ENCODE results near the gene SAMD13. TPM values are rescaled to one million over a fixed set of nuclear protein-coding genes. Genes with fewer than 3 reads are reported as not detected.

The SAMD13 gene
- total and polyA plus RNA-seq, 2 of the 8 experiments (the other 6 are each of a cell fraction or from before 2014, with no cell fraction given) = 0.86 to 2.3 TPM

- CTCF ChIA-PET (ENCODE audit: partially characterized antibody) = no interaction called here
- H3K14ac ChIP-seq (ENCODE audit: insufficient read length) = no peak overlapping the region
These were observed 6.8 kb upstream of the SAMD13 start for GRCh38 chr1:84294751-84295150.

More at GRCh38 chr1:84294751-84295150, 6.8 kb upstream of the SAMD13 start:
- H3K36me3 ChIP-seq (ENCODE audit: control insufficient read depth in 2 of 4, insufficient read depth in 4 of 4, low read length in 3 of 4) = no peaks in the 10 kb centered on the region
- H3K27ac ChIP-seq (ENCODE audit: low read depth, low read length) = no peak overlapping the region
- 86% methylated on average over 3 of the region's 3 CpGs; no CpG with 5 or more reads in 1 of the 2 experiments for WGBS, 2 experiments (ENCODE audit: extremely low coverage in 1 of 2, insufficient coverage in 1 of 2, insufficient read length in 1 of 2, insufficient replicate concordance in 2 of 2, low coverage in 1 of 2, low lambda C conversion rate in 2 of 2, missing lambda C conversion rate in 1 of 2)
- no peaks in the 10 kb centered on the region for H4K20me1 ChIP-seq (replicated peaks in 1 of 2; ENCODE audit: control insufficient read depth in 1 of 2, insufficient read depth in 2 of 2, low read length in 2 of 2)
- DNase-seq (ENCODE audit: low read depth in 1 of 2, low spot score in 2 of 2) (no peak), FAIRE-seq (no peak)
- no peak overlapping the region for H4K91ac ChIP-seq (replicated peaks; ENCODE audit: insufficient read length, low read length)
- H2BK12ac ChIP-seq (ENCODE audit: low read depth, low read length) = no peak overlapping the region
- no peak overlapping the region for H3K9ac ChIP-seq (replicated peaks in 1 of 4; ENCODE audit: extremely low read depth in 1 of 4, low read depth in 3 of 4, low read length in 3 of 4)
- H3K23ac ChIP-seq (ENCODE audit: insufficient read length) = no peak overlapping the region
- no peak overlapping the region for H2BK15ac ChIP-seq (ENCODE audit: low read length)
- POLR2A ChIA-PET (ENCODE audit: partially characterized antibody) = no interaction called here
- no peak overlapping the region for H4K8ac ChIP-seq (ENCODE audit: extremely low read depth, insufficient read depth, low read length)
- no peaks in the 10 kb centered on the region for H3K79me2 ChIP-seq (ENCODE audit: control insufficient read depth in 1 of 2, insufficient read depth in 2 of 2, low read length in 2 of 2)
- H3K4me2 ChIP-seq (ENCODE audit: insufficient read depth in 1 of 2, low read depth in 2 of 2, low read length in 2 of 2) = no peak overlapping the region
- peaks cover 6% of the 10 kb centered on the region; the same call in 1 of the 2 replicates for H3K23me2 ChIP-seq (ENCODE audit: low read depth, low read length)
- no peak overlapping the region for H4K5ac ChIP-seq (ENCODE audit: insufficient read length, low read depth, low read length)
- peaks cover 0 to 9% (median 5%) of the 10 kb centered on the region in 4 experiments; a peak in 4 of 7 replicates for H3K4me1 ChIP-seq (replicated peaks in 1 of 4; ENCODE audit: control insufficient read depth in 3 of 4, insufficient read depth in 4 of 4, low read length in 3 of 4)
- H2BK5ac ChIP-seq (ENCODE audit: low read depth, low read length) = no peak overlapping the region
- no peak overlapping the region for H2AK5ac ChIP-seq (ENCODE audit: low read depth, low read length)
- TF ChIP-seq CTCF (IDR thresholded peaks at IDR 0.05; ENCODE audit: control extremely low read depth in 1 of 3, insufficient read depth in 1 of 3, low read depth in 1 of 3, low read length in 3 of 3) (no peak), RAD21 (IDR thresholded peaks at IDR 0.05 in 1 of 2, conservative IDR thresholded peaks at IDR 0.05 in 1 of 2; ENCODE audit: low read depth in 2 of 2, low read length in 2 of 2) (no peak)
- no peak overlapping the region for H3K56ac ChIP-seq (replicated peaks; ENCODE audit: insufficient read length, low read depth, low read length)
- no peak overlapping the region for H2BK120ac ChIP-seq (replicated peaks; ENCODE audit: low read depth, low read length)
- no peak overlapping the region for H3K4ac ChIP-seq (replicated peaks; ENCODE audit: insufficient read length, low read depth, low read length)
- no peaks in the 10 kb centered on the region for H3K79me1 ChIP-seq (ENCODE audit: low read depth, low read length)
- H3K27me3 ChIP-seq (replicated peaks in 1 of 4; ENCODE audit: control insufficient read depth in 3 of 4, extremely low read depth in 1 of 4, insufficient read depth in 3 of 4, low read length in 3 of 4) = no peaks in the 10 kb centered on the region
- H3K9me3 ChIP-seq (ENCODE audit: insufficient read depth in 2 of 2, low read depth in 1 of 2, low read length in 1 of 2) = no peaks in the 10 kb centered on the region
- no peak overlapping the region for H2AFZ ChIP-seq (ENCODE audit: low read length)
- no peak overlapping the region for H2BK20ac ChIP-seq (ENCODE audit: low read length)
- no peak overlapping the region for H3K4me3 ChIP-seq (ENCODE audit: extremely low read depth in 1 of 4, insufficient read depth in 2 of 4, low read depth in 3 of 4, low read length in 4 of 4)
- no peak overlapping the region for H3K18ac ChIP-seq (ENCODE audit: extremely low read depth, low read length)
